ENCODE measurements around the gene KHDC4.

DNA sequence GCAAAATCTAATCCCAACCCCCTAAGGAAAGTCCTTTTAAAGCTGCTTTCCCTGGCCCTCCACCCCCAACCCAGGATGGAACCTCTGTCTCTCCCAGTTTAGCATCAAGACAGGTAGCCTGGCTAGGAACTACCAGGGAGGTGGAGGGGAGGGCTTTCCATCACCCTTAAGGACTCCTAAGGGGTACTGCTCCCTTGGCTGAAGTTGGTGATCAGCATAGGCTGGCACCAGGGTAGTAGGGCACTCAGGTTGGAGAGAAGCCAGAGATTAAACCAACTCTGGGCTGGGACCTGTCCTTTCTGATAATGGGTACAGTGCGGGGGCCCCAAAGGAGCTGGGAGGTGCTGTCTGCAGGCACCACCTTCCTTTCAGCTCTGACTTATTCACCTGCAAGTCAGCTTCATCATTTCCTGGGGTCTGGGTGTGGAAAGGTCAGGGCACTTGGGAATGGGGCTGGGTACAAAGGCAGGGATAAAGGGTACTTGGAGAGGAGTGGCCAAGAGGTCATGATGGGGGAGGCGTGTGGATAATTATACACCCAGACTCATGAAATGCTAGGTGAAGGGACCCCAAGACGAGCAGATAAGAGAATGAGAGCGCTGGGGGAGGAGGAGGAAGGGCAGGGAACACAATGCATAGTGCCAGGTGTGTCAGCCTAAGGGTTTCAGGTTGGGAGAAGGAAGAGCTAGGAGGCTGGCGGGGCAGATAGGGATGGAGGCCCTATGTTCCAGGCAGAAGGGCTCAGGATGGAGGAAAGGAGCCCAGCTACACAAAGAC, 42.9 kb upstream of the KHDC4 start:
- TF ChIP-seq PRDM10 (tag by site-specific recombination; IDR thresholded peaks at IDR 0.05) (no peak; the same call in 1 of the 2 replicates), ELK4 (IDR thresholded peaks at IDR 0.05; ENCODE audit: borderline replicate concordance, low read depth, low read length) (no peak)
- TF ChIP-seq, protein P1, sequence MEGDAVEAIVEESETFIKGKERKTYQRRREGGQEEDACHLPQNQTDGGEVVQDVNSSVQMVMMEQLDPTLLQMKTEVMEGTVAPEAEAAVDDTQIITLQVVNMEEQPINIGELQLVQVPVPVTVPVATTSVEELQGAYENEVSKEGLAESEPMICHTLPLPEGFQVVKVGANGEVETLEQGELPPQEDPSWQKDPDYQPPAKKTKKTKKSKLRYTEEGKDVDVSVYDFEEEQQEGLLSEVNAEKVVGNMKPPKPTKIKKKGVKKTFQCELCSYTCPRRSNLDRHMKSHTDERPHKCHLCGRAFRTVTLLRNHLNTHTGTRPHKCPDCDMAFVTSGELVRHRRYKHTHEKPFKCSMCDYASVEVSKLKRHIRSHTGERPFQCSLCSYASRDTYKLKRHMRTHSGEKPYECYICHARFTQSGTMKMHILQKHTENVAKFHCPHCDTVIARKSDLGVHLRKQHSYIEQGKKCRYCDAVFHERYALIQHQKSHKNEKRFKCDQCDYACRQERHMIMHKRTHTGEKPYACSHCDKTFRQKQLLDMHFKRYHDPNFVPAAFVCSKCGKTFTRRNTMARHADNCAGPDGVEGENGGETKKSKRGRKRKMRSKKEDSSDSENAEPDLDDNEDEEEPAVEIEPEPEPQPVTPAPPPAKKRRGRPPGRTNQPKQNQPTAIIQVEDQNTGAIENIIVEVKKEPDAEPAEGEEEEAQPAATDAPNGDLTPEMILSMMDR (tag by site-specific recombination; IDR thresholded peaks at IDR 0.05): no peak

All from HEK293 (cell line).